ENCODE measurements around the gene CACNB4.

DNA sequence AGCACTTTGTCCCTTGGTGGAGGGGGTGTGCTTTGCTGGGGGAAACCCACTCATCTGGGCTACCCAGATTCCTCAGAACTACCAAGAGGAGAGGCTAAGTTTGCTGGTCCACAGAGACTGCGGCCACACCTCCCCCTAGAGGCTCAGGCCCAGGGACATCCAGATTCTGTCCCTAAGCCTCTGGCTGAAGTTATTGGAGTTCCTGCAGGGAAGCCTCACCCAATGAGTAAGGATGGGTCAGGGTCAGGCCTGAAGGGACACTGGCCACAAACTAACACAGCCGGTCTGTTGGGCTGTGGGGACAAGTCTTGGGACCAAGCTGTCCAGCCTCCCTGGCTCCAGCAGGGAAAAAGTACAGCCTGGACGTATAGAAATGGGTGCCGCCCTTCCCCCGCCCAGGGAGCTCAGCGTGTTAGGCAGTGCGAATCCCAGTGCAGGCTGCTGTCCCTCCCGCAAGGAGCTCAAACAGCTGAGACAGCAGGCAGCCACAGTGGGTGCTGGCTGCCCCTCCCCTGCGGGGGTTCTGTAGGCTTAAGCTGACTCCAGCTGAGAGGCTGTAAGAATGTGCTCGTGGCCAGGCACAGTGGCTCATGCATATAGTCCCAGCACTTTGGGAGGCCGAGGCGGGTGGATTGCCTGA lies 183.7 kb downstream of the CACNB4 start:
- TF ChIP-seq, protein P1, sequence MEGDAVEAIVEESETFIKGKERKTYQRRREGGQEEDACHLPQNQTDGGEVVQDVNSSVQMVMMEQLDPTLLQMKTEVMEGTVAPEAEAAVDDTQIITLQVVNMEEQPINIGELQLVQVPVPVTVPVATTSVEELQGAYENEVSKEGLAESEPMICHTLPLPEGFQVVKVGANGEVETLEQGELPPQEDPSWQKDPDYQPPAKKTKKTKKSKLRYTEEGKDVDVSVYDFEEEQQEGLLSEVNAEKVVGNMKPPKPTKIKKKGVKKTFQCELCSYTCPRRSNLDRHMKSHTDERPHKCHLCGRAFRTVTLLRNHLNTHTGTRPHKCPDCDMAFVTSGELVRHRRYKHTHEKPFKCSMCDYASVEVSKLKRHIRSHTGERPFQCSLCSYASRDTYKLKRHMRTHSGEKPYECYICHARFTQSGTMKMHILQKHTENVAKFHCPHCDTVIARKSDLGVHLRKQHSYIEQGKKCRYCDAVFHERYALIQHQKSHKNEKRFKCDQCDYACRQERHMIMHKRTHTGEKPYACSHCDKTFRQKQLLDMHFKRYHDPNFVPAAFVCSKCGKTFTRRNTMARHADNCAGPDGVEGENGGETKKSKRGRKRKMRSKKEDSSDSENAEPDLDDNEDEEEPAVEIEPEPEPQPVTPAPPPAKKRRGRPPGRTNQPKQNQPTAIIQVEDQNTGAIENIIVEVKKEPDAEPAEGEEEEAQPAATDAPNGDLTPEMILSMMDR (conservative IDR thresholded peaks at IDR 0.05 in 1 of 2, IDR thresholded peaks at IDR 0.05 in 1 of 2; ENCODE audit: extremely low read depth in 1 of 2, insufficient read depth in 1 of 2, low read depth in 1 of 2, low read length in 2 of 2): no peak
- no peak for TF ChIP-seq EZH2 (IDR thresholded peaks at IDR 0.05; ENCODE audit: borderline replicate concordance, low read length)

Measured in mammary epithelial cell (primary cell).